ENCODE data around the gene PDYN. TPM values are rescaled to one million over a fixed set of nuclear protein-coding genes. Genes with fewer than 3 reads are reported as not detected.

Gene PDYN
- total RNA-seq, 2 experiments from 2014 or later = not detected

DNA sequence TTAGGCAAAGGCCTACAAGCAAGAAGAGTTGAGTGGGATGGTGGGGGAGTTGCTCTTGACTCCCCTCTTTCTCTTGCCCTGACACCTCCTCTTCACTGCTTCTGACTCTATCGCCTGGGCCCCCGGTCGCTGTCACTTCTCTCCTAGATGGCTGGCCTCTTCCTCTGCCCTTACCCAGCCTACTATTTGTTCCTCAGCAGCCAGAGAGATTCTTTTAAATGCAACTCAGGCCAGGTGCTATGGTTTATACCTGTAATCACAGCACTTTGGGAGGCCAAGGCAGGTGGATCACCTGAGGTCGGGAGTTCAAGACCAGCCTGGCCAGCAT is 4.3 kb upstream of the PDYN start:
- intact Hi-C loops (cut with DNase I, micrococcal nuclease) = no loop called here
- peaks cover 0 to 9% of the 10 kb centered on the region in 2 experiments for H3K9me3 ChIP-seq (ENCODE audit: control insufficient read depth in 1 of 2, insufficient read depth in 1 of 2, low read length in 2 of 2)
- peaks cover 15 to 18% of the 10 kb centered on the region in 2 experiments for H3K27me3 ChIP-seq (ENCODE audit: control insufficient read depth in 1 of 2, insufficient read depth in 2 of 2, low read length in 2 of 2)
- H3K4me1 ChIP-seq (ENCODE audit: insufficient read depth, low read length) = no peaks in the 10 kb centered on the region
- ChIA-PET CTCF (no interaction called here), POLR2A (no interaction called here)
- TF ChIP-seq, protein P1, sequence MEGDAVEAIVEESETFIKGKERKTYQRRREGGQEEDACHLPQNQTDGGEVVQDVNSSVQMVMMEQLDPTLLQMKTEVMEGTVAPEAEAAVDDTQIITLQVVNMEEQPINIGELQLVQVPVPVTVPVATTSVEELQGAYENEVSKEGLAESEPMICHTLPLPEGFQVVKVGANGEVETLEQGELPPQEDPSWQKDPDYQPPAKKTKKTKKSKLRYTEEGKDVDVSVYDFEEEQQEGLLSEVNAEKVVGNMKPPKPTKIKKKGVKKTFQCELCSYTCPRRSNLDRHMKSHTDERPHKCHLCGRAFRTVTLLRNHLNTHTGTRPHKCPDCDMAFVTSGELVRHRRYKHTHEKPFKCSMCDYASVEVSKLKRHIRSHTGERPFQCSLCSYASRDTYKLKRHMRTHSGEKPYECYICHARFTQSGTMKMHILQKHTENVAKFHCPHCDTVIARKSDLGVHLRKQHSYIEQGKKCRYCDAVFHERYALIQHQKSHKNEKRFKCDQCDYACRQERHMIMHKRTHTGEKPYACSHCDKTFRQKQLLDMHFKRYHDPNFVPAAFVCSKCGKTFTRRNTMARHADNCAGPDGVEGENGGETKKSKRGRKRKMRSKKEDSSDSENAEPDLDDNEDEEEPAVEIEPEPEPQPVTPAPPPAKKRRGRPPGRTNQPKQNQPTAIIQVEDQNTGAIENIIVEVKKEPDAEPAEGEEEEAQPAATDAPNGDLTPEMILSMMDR (IDR thresholded peaks at IDR 0.05) = no peak
- H3K27ac ChIP-seq (ENCODE audit: low read depth in 1 of 2, low read length in 2 of 2) = no peak overlapping the region
- H3K36me3 ChIP-seq (ENCODE audit: insufficient read depth, low read length) = no peaks in the 10 kb centered on the region
- Mint-ChIP-seq H3K36me3 (ENCODE audit: low read depth) (no peaks in the 10 kb centered on the region), H3K27ac (no peak overlapping the region), H3K4me3 (no peak overlapping the region), H3K27me3 (peaks cover 66% of the 10 kb centered on the region), H3K4me1 (ENCODE audit: low read depth) (no peaks in the 10 kb centered on the region), H3K9me3 (no peaks in the 10 kb centered on the region)
- ATAC-seq (ENCODE audit: poor library complexity) (no peak), DNase-seq (no peak)
- H3K4me3 ChIP-seq (ENCODE audit: low read length) = no peak overlapping the region

DNA sequence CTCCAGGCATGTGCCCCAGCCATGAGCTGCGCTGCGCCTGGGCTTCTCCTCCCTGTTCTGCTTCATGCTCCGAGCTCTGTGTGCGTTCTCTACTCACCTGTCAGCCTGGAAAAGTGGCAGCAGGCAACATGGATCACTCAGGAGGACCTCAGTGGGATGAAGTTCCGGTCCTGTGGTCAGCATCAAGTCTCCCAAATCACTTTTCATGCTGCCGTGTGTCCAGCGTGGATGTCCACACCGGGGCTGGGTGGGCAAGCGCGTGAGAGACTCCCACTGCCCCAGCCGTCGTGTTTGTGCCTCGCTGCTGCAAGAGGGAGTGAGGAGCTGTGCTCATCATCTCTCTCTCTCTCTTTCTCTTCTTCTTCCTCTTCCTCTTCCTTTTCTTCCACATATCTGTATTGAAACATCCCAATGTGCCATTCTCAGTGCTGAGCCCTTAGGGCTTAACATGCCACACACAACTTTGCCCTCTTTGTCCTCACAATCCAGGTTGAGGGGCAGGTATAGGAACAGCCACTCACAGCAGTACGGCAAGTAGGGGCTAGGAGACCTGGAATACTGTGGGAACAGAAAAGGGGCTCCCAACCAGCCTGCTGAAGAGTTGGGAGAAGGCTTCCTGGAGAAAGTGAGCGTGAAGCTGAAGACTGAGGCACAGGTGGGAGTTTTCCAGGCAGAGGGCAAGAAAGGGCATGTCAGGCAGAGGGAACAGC is 3.8 kb upstream of the PDYN start:
- Mint-ChIP-seq H3K4me3 (no peak overlapping the region), H3K9me3 (no peaks in the 10 kb centered on the region), H3K4me1 (ENCODE audit: low read depth) (no peaks in the 10 kb centered on the region), H3K27me3 (peaks cover 71% of the 10 kb centered on the region), H3K27ac (no peak overlapping the region), H3K36me3 (ENCODE audit: low read depth) (no peaks in the 10 kb centered on the region)
- intact Hi-C loops (cut with DNase I, micrococcal nuclease) = no loop called here
- DNase-seq (no peak), ATAC-seq (ENCODE audit: poor library complexity) (no peak)
- TF ChIP-seq, protein P1 (IDR thresholded peaks at IDR 0.05) = no peak
- Histone ChIP-seq H3K27ac (ENCODE audit: low read depth in 1 of 2, low read length in 2 of 2) (no peak overlapping the region), H3K27me3 (ENCODE audit: control insufficient read depth in 1 of 2, insufficient read depth in 2 of 2, low read length in 2 of 2) (peaks cover 17 to 18% of the 10 kb centered on the region in 2 experiments), H3K4me1 (ENCODE audit: insufficient read depth, low read length) (no peaks in the 10 kb centered on the region), H3K4me3 (ENCODE audit: low read length) (no peak overlapping the region), H3K36me3 (ENCODE audit: insufficient read depth, low read length) (no peaks in the 10 kb centered on the region), H3K9me3 (ENCODE audit: control insufficient read depth in 1 of 2, insufficient read depth in 1 of 2, low read length in 2 of 2) (peaks cover 0 to 9% of the 10 kb centered on the region in 2 experiments)
- CTCF ChIA-PET = no interaction called here
- POLR2A ChIA-PET = no interaction called here

DNA sequence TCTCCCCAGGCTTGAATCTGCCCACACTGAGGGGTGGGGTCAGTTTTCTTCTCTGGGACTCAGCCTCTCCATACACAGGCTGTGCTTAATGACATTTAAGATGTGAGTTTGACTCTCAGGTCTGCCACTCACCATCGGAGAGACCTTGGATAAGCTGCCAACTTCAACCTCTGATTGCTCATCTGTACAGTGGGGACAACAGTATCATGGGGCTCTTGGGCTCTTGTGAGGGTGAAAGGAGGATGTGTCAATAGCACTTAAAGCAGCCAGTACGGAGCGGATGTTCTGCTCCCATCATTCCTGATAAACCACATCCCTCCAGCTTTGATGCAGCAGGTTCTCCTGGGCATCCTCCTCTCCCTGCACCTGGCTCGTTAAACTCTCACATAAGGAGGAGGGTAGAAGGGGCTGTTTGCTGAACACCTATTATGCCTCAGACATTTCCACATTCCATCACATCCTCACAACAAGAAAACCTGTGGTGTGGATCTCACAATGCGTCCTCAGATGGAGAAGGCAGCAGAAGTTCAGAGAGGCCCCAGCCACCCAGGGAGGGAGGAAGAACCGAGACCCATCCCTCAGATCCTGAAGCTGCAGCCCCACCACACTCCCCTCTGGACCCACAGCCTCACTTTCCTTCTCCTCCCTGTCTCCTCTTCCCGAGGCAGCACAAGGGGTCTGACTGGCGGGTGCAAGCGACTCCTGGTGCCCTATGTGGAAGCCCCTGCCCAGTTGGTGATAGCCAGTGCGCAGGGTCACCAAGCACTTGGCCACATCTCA is 1.9 kb upstream of the PDYN start:
- ATAC-seq (ENCODE audit: poor library complexity) (no peak), DNase-seq (no peak)
- TF ChIP-seq, protein P1 (IDR thresholded peaks at IDR 0.05) = no peak
- Mint-ChIP-seq H3K27ac (no peak overlapping the region), H3K27me3 (peaks cover 82% of the 10 kb centered on the region), H3K36me3 (ENCODE audit: low read depth) (no peaks in the 10 kb centered on the region), H3K4me3 (no peak overlapping the region), H3K4me1 (ENCODE audit: low read depth) (no peaks in the 10 kb centered on the region), H3K9me3 (no peaks in the 10 kb centered on the region)
- intact Hi-C loops (cut with DNase I, micrococcal nuclease) = no loop called here
- Histone ChIP-seq H3K27ac (ENCODE audit: low read depth in 1 of 2, low read length in 2 of 2) (no peak overlapping the region), H3K36me3 (ENCODE audit: insufficient read depth, low read length) (no peaks in the 10 kb centered on the region), H3K9me3 (ENCODE audit: control insufficient read depth in 1 of 2, insufficient read depth in 1 of 2, low read length in 2 of 2) (peaks cover 0 to 9% of the 10 kb centered on the region in 2 experiments), H3K4me3 (ENCODE audit: low read length) (no peak overlapping the region), H3K27me3 (ENCODE audit: control insufficient read depth in 1 of 2, insufficient read depth in 2 of 2, low read length in 2 of 2) (peaks cover 18 to 25% of the 10 kb centered on the region in 2 experiments), H3K4me1 (ENCODE audit: insufficient read depth, low read length) (no peaks in the 10 kb centered on the region)
- CTCF ChIA-PET = no interaction called here
- POLR2A ChIA-PET = no interaction called here

Measured in CD4-positive, alpha-beta T cell (primary cell).